IMR-90 (cell line): ENCODE measurements around the gene FGF6. TPM values are rescaled to one million over a fixed set of nuclear protein-coding genes. Genes with fewer than 3 reads are reported as not detected.

Experiments
- ATAC-seq: fragments of 200-7000 bp; cut with Tn5 transposase; 2 replicates; pipeline ENCODE4 v1.9.1; 2020; ENCODE audit warnings: low read depth, mild to moderate bottlenecking, moderate library complexity
- BruUV-seq: library from RNA; stranded (reverse); fragments of 400-500 nt; replicated peaks from 2 replicates; lab custom pipeline; 2021; lab: Mats Ljungman, UMichigan
- CTCF ChIA-PET: fragments of 300-600 bp; formaldehyde crosslinking; extraction: SDS; loops from one replicate; lab custom pipeline; 2021; ENCODE audit warnings: antibody characterized with exemption; lab: Yijun Ruan, JAX
- POLR2A ChIA-PET: fragments of 300-600 bp; sonication (Branson Sonifier 250); formaldehyde crosslinking; loops from one replicate; lab custom pipeline; 2022; ENCODE audit warnings: antibody characterized with exemption; ENCODE audit not compliant: unreplicated experiment; lab: Charles Lee
- DNase-seq: peaks from one replicate; pipeline ENCODE4 v3.0.0; 2013
- H2AFZ ChIP-seq: replicated peaks from 2 replicates; pipeline ENCODE3; 2013; ENCODE audit warnings: low read length, mild to moderate bottlenecking; ENCODE audit not compliant: poor library complexity
- H2AK5ac ChIP-seq: 2 replicates; pipeline ENCODE4 v1.6.1; 2013; ENCODE audit warnings: low read depth, low read length, inconsistent platforms
- H2AK9ac ChIP-seq: replicated peaks from 2 replicates; pipeline ENCODE3; 2013; ENCODE audit warnings: mild to moderate bottlenecking, low read depth, low read length, moderate library complexity; ENCODE audit not compliant: poor library complexity
- H2BK120ac ChIP-seq: 2 replicates; pipeline ENCODE4 v1.6.1; 2013; ENCODE audit warnings: low read depth, low read length, inconsistent platforms
- H2BK15ac ChIP-seq: 3 replicates; pipeline ENCODE4 v1.6.1; 2013; ENCODE audit warnings: low read depth, low read length, inconsistent platforms
- H2BK20ac ChIP-seq: 2 replicates; pipeline ENCODE4 v1.6.1; 2013; ENCODE audit warnings: low read depth, mild to moderate bottlenecking, inconsistent platforms, low read length, moderate library complexity
- H2BK5ac ChIP-seq: 2 replicates; pipeline ENCODE4 v1.6.1; 2013; ENCODE audit warnings: mild to moderate bottlenecking, low read depth, low read length, inconsistent platforms; ENCODE audit not compliant: poor library complexity, severe bottlenecking
- H3K14ac ChIP-seq: replicated peaks from 2 replicates; pipeline ENCODE4 v1.6.1; 2013; ENCODE audit warnings: low read depth, low read length, inconsistent platforms
- H3K18ac ChIP-seq: 2 replicates; pipeline ENCODE4 v1.6.1; 2013; ENCODE audit warnings: low read depth, low read length, control low read depth
- H3K23ac ChIP-seq: 2 replicates; pipeline ENCODE4 v1.6.1; 2013; ENCODE audit warnings: low read depth, low read length, inconsistent platforms
- H3K27ac ChIP-seq: 2 replicates; pipeline ENCODE4 v1.5.1; 2013; ENCODE audit warnings: mild to moderate bottlenecking, control low read depth, low read length; ENCODE audit not compliant: insufficient read depth
- H3K27me3 ChIP-seq: 2 replicates; pipeline ENCODE4 v1.6.1; 2013; ENCODE audit warnings: low read length; ENCODE audit not compliant: control insufficient read depth, insufficient read depth
- H3K36me3 ChIP-seq: 2 replicates; pipeline ENCODE4 v1.6.1; 2013; ENCODE audit warnings: low read length, mixed read lengths; ENCODE audit not compliant: control insufficient read depth, insufficient read depth
- H3K4ac ChIP-seq: 2 replicates; pipeline ENCODE4 v1.6.1; 2013; ENCODE audit warnings: low read depth, low read length, inconsistent platforms
- H3K4me1 ChIP-seq: 2 replicates; pipeline ENCODE4 v1.6.1; 2013; ENCODE audit warnings: low read length, mixed read lengths; ENCODE audit not compliant: control insufficient read depth, insufficient read depth
- H3K4me2 ChIP-seq: 2 replicates; pipeline ENCODE4 v1.6.1; 2013; ENCODE audit warnings: low read depth, mild to moderate bottlenecking, control low read depth, low read length, moderate library complexity
- H3K4me3 ChIP-seq: 2 replicates; pipeline ENCODE4 v1.5.1; 2013; ENCODE audit warnings: low read depth, mild to moderate bottlenecking, control low read depth, low read length, moderate library complexity; ENCODE audit not compliant: insufficient read depth
- H3K56ac ChIP-seq: 2 replicates; pipeline ENCODE4 v1.6.1; 2013; ENCODE audit warnings: low read length, inconsistent platforms; ENCODE audit not compliant: insufficient read depth; ENCODE audit errors: extremely low read depth
- H3K79me1 ChIP-seq, 2 experiments: 2 replicates each; pipeline ENCODE4 v1.6.1; 2013; ENCODE audit warnings: low read length in 2 of 2, inconsistent platforms in 1 of 2, low read depth in 1 of 2
- H3K9ac ChIP-seq: 2 replicates; pipeline ENCODE4 v1.6.1; 2013; ENCODE audit warnings: low read depth, low read length, control low read depth
- H3K9me1 ChIP-seq: 2 replicates; pipeline ENCODE4 v1.6.1; 2013; ENCODE audit warnings: low read length, inconsistent platforms; ENCODE audit not compliant: insufficient read depth
- H3K9me3 ChIP-seq: 2 replicates; pipeline ENCODE4 v1.6.1; 2013; ENCODE audit warnings: low read length; ENCODE audit not compliant: control insufficient read depth, insufficient read depth
- H4K20me1 ChIP-seq: 2 replicates; pipeline ENCODE4 v1.6.1; 2013; ENCODE audit warnings: low read length, inconsistent platforms; ENCODE audit not compliant: insufficient read depth
- H4K5ac ChIP-seq: 2 replicates; pipeline ENCODE4 v1.6.1; 2013; ENCODE audit warnings: mild to moderate bottlenecking, low read depth, low read length, control low read depth
- H4K8ac ChIP-seq, 2 experiments: 2 replicates each; pipeline ENCODE4 v1.6.1; 2013; ENCODE audit warnings: low read depth in 2 of 2, low read length in 2 of 2, control low read depth in 1 of 2, inconsistent platforms in 1 of 2
- H4K91ac ChIP-seq: 2 replicates; pipeline ENCODE4 v1.6.1; 2013; ENCODE audit warnings: low read depth, low read length, inconsistent platforms; ENCODE audit not compliant: insufficient read depth
- MAFK ChIP-seq: IDR thresholded peaks from 2 replicates; pipeline ENCODE4 v1.6.1; 2012; ENCODE audit warnings: low read depth, low read length, improper control_type of control experiment
- MAZ ChIP-seq: IDR thresholded peaks from 2 replicates; pipeline ENCODE4 v1.6.1; 2012; ENCODE audit warnings: low read depth, mild to moderate bottlenecking, low read length, improper control_type of control experiment, moderate library complexity, borderline replicate concordance
- MXI1 ChIP-seq: IDR thresholded peaks from 2 replicates; pipeline ENCODE4 v1.6.1; 2012; ENCODE audit warnings: low read depth, mild to moderate bottlenecking, low read length, moderate library complexity, borderline replicate concordance
- RFX5 ChIP-seq: IDR thresholded peaks from 2 replicates; pipeline ENCODE4 v1.8.0; 2012; ENCODE audit warnings: low read depth, mild to moderate bottlenecking, low read length, moderate library complexity
- SMC3 ChIP-seq: fragments of 150-350 bp; IDR thresholded peaks from 2 replicates; pipeline ENCODE4 v1.6.1; 2016; ENCODE audit warnings: low read depth, mild to moderate bottlenecking, antibody characterized with exemption, low read length, moderate library complexity
- WGBS, 2 experiments: methylation state at CpG; one replicate each; pipeline versions ENCODE4 v1.1.5 to v1.1.7; 2013; ENCODE audit warnings: missing lambda C conversion rate in 2 of 2; ENCODE audit not compliant: insufficient read length in 1 of 2; ENCODE audit errors: extremely low coverage in 2 of 2; 5-methylcytosine and 5-hydroxymethylcytosine counted together
- dilution Hi-C: fragments of 300-500 bp; cut with HindIII; formaldehyde crosslinking; loops from one replicate; pipeline ENCODE4 v1.14.3; 2018; ENCODE audit warnings: low sequenced_read_pairs; ENCODE audit not compliant: unreplicated experiment
- in situ Hi-C: fragments of 300-500 bp; cut with MboI; formaldehyde crosslinking; loops from 3 replicates; pipeline ENCODE4 v1.14.3; 2019; ENCODE audit warnings: low sequenced_read_pairs, inconsistent platforms, mixed read lengths
- intact Hi-C: fragments of 100-400 bp; cut with micrococcal nuclease; formaldehyde crosslinking; loops from 2 replicates; pipeline ENCODE4 v1.10.0; 2022
- polyA plus RNA-seq, 3 experiments: library from polyadenylated mRNA; depleted of rRNA; stranded (reverse); fragments of >200 nt; gene quantifications; 2 replicates each; pipeline ENCODE4 v1.2.3, GENCODE V29; 2012; ENCODE audit warnings: low replicate concordance in 1 of 3
- total RNA-seq: library from RNA; depleted of rRNA; stranded (reverse); fragments of >200 nt; gene quantifications from 2 replicates; pipeline ENCODE4 v1.2.3, GENCODE V29; 2012

The FGF6 gene
- total and polyA plus RNA-seq, 2 of the 4 experiments (the other 2 are of a cell fraction) = not detected

- Histone ChIP-seq H2AK9ac (no peak overlapping the region), H2AFZ (peak overlapping the region; percentile 63), H4K91ac (no peak overlapping the region), H4K5ac (no peak overlapping the region), H2BK5ac (no peak overlapping the region), H3K9me1 (no peaks in the 10 kb centered on the region), H3K9me3 (no peaks in the 10 kb centered on the region), H3K79me1 (no peaks in the 10 kb centered on the region), H2AK5ac (no peak overlapping the region), H3K27me3 (peaks cover 4% of the 10 kb centered on the region; the same call in 1 of the 2 replicates), H3K27ac (no peak overlapping the region), H2BK120ac (no peak overlapping the region), H4K8ac (no peak overlapping the region), H2BK20ac (no peak overlapping the region), H3K4me3 (no peak overlapping the region), H3K4me1 (no peaks in the 10 kb centered on the region), H3K4ac (no peak overlapping the region), H3K9ac (no peak overlapping the region), H3K56ac (no peak overlapping the region), H3K23ac (no peak overlapping the region), H3K18ac (no peak overlapping the region), H3K14ac (no peak overlapping the region), H4K20me1 (no peaks in the 10 kb centered on the region), H2BK15ac (no peak overlapping the region), H3K4me2 (no peak overlapping the region), H3K36me3 (no peaks in the 10 kb centered on the region)
- intact Hi-C loops (no loop called here), in situ Hi-C loops (no loop called here), dilution Hi-C loops (no loop called here)
- DNase-seq (no peak), ATAC-seq (no peak)
- CTCF ChIA-PET = no interaction called here
- 0% methylated on average over 1 of the region's 15 CpGs; no CpG with 5 or more reads in 1 of the 2 experiments for WGBS, 2 experiments
- BruUV-seq = no TSS peak
- POLR2A ChIA-PET = no interaction called here
- no peak for TF ChIP-seq MAZ
- no peak for TF ChIP-seq MXI1
- TF ChIP-seq SMC3 = no peak
- TF ChIP-seq RFX5 = no peak
- no peak for TF ChIP-seq MAFK
These were observed 53.3 kb downstream of the FGF6 start for GRCh38 chr12:4392223-4392742.
